AG04450 (cell line): Measurements from ENCODE around the gene C10orf53. TPM values are rescaled to one million over a fixed set of nuclear protein-coding genes. Genes with fewer than 3 reads are reported as not detected.
"Not testable (repeated sequence)": the region's sequence is repeated elsewhere in the genome, so short reads cannot be mapped to it uniquely, and the experiment has no call there.

ENCODE experiments used
- CTCF ChIA-PET: fragments of 300-600, 350-600 bp; formaldehyde crosslinking; extraction: SDS; loops from one replicate; lab custom pipeline; 2022; ENCODE audit warnings: antibody characterized with exemption, inconsistent platforms; lab: Charles Lee
- POLR2A ChIA-PET: fragments of 350-600 bp; formaldehyde crosslinking; extraction: SDS; loops from one replicate; lab custom pipeline; 2021; ENCODE audit warnings: antibody characterized with exemption, inconsistent platforms; lab: Yijun Ruan, JAX
- DNase-seq: peaks from one replicate; pipeline ENCODE4 v3.0.0-alpha.2; 2011; ENCODE audit warnings: low read depth, low spot score
- H3K27ac ChIP-seq: one replicate; pipeline ENCODE4 v1.5.1; 2012; ENCODE audit warnings: low read depth, low read length, control low read depth
- H3K27me3 ChIP-seq: one replicate; pipeline ENCODE4 v1.6.0; 2012; ENCODE audit warnings: low read length; ENCODE audit not compliant: control insufficient read depth, insufficient read depth
- H3K4me3 ChIP-seq: 2 replicates; pipeline ENCODE4 v1.5.1; 2011; ENCODE audit warnings: mild to moderate bottlenecking, low read depth, low read length, control low read depth
- H3K9me3 ChIP-seq: 2 replicates; pipeline ENCODE4 v1.5.1; 2012; ENCODE audit warnings: low read length; ENCODE audit not compliant: control insufficient read depth, insufficient read depth
- polyA plus RNA-seq: library from polyadenylated mRNA; depleted of rRNA; stranded (reverse); fragments of >200 nt; gene quantifications from 2 replicates; pipeline ENCODE4 v1.2.3, GENCODE V29; 2011
- TF ChIP-seq, protein P1 (sequence below): IDR thresholded peaks from 2 replicates; pipeline ENCODE4 v1.5.1; 2011; ENCODE audit warnings: low read depth, low read length, control low read depth, inconsistent platforms

Gene C10orf53
- polyA plus RNA-seq, 1 experiment: not detected

DNA sequence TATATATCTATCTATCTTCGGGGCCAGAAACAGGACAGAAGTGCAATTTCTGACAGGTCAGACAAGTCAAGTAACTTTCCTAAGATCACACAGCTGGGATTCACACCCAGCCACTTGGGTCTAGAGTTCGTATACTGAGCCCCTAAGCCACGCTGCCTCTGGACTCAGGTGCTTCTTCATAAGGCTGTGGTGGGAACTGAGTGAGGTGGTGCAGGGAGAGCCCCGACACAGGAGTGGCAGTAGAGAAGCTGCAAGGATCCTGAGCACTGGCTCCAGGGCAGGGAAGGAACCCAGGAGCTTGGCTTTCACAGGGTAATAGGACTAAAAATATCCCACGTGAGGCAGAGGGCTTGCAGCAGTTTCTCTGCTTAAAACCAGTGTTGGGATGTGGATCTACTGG is 33.8 kb downstream of the C10orf53 start:
- ChIA-PET CTCF (no interaction called here), POLR2A (no interaction called here)
- peaks cover 3% of the 10 kb centered on the region for H3K27me3 ChIP-seq
- no peak for DNase-seq
- H3K27ac ChIP-seq: no peak overlapping the region
- no peaks in the 10 kb centered on the region for H3K9me3 ChIP-seq
- no peak overlapping the region for H3K4me3 ChIP-seq
- TF ChIP-seq, protein P1, sequence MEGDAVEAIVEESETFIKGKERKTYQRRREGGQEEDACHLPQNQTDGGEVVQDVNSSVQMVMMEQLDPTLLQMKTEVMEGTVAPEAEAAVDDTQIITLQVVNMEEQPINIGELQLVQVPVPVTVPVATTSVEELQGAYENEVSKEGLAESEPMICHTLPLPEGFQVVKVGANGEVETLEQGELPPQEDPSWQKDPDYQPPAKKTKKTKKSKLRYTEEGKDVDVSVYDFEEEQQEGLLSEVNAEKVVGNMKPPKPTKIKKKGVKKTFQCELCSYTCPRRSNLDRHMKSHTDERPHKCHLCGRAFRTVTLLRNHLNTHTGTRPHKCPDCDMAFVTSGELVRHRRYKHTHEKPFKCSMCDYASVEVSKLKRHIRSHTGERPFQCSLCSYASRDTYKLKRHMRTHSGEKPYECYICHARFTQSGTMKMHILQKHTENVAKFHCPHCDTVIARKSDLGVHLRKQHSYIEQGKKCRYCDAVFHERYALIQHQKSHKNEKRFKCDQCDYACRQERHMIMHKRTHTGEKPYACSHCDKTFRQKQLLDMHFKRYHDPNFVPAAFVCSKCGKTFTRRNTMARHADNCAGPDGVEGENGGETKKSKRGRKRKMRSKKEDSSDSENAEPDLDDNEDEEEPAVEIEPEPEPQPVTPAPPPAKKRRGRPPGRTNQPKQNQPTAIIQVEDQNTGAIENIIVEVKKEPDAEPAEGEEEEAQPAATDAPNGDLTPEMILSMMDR: no peak

- not testable (repeated sequence) for DNase-seq
Measured at GRCh38 chr10:49715157-49715556, 35.7 kb downstream of the C10orf53 start.

DNA sequence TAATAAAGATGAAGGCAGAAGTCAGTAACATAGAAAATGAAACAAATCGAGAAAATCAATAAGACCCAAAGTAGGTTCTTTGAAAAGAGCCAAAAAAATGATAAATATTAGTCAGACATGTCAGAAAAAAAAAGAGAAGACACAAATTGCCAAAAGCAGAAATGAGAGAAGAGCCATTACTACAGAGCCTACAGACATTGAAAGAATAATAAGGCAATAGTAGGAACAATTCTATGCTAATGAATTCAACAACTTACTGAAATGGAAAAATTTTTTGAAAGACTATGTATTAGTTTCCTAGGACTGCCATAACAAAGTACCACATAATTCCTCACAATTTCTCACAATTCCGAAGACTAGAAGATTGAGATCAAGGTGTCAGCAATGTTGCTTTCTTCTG is 47.1 kb downstream of the C10orf53 start:
- H3K27ac ChIP-seq: no peak overlapping the region
- H3K27me3 ChIP-seq: peaks cover 2% of the 10 kb centered on the region
- ChIA-PET POLR2A (no interaction called here), CTCF (no interaction called here)
- TF ChIP-seq, protein P1: no peak
- no peaks in the 10 kb centered on the region for H3K9me3 ChIP-seq
- H3K4me3 ChIP-seq: no peak overlapping the region
- no peak for DNase-seq

More at GRCh38 chr10:49715157-49715556, 35.7 kb downstream of the C10orf53 start:
- H3K9me3 ChIP-seq, H3K4me3 ChIP-seq, H3K27ac ChIP-seq, CTCF ChIA-PET, H3K27me3 ChIP-seq, POLR2A ChIA-PET: not testable (repeated sequence)

GRCh38 chr10:49733866-49734265 is 54.4 kb downstream of the C10orf53 start:
- Histone ChIP-seq H3K27ac (no peak overlapping the region), H3K4me3 (no peak overlapping the region), H3K9me3 (no peaks in the 10 kb centered on the region), H3K27me3 (peaks cover 2% of the 10 kb centered on the region)
- TF ChIP-seq, protein P1: no peak
- POLR2A ChIA-PET: no interaction called here
- CTCF ChIA-PET: no interaction called here
- DNase-seq: no peak

DNA sequence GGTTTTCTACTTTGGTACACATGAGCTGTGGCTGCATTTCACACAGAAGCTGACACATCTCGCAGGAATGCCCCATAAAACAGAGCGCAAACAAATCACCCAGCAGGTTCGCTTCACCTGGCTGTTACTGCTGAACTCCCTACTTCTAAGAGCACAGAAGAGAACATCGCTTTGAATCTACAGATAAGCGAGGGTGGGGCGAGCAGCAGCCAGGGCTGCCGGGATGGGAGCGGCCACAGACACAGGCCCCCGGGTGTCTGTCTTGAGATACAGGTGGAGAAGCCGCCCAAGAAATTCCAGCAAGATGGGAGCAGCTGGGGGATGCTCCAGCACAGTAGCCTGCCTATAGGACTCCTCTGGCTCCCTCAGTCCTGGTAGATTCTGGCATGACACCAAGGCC is 55.2 kb downstream of the C10orf53 start:
- H3K27ac ChIP-seq: no peak overlapping the region
- TF ChIP-seq, protein P1: no peak
- ChIA-PET POLR2A (no interaction called here), CTCF (no interaction called here)
- H3K4me3 ChIP-seq: no peak overlapping the region
- no peaks in the 10 kb centered on the region for H3K27me3 ChIP-seq
- DNase-seq: no peak
- H3K9me3 ChIP-seq: no peaks in the 10 kb centered on the region

- TF ChIP-seq, protein P1: no peak
- Histone ChIP-seq H3K9me3 (no peaks in the 10 kb centered on the region), H3K27ac (no peak overlapping the region), H3K4me3 (no peak overlapping the region), H3K27me3 (no peaks in the 10 kb centered on the region)
- CTCF ChIA-PET: no interaction called here
- DNase-seq: no peak
- POLR2A ChIA-PET: no interaction called here
Measured at GRCh38 chr10:49735161-49735560, 55.7 kb downstream of the C10orf53 start.
